ENCODE data around the gene BICC1.

The BICC1 gene, protein sequence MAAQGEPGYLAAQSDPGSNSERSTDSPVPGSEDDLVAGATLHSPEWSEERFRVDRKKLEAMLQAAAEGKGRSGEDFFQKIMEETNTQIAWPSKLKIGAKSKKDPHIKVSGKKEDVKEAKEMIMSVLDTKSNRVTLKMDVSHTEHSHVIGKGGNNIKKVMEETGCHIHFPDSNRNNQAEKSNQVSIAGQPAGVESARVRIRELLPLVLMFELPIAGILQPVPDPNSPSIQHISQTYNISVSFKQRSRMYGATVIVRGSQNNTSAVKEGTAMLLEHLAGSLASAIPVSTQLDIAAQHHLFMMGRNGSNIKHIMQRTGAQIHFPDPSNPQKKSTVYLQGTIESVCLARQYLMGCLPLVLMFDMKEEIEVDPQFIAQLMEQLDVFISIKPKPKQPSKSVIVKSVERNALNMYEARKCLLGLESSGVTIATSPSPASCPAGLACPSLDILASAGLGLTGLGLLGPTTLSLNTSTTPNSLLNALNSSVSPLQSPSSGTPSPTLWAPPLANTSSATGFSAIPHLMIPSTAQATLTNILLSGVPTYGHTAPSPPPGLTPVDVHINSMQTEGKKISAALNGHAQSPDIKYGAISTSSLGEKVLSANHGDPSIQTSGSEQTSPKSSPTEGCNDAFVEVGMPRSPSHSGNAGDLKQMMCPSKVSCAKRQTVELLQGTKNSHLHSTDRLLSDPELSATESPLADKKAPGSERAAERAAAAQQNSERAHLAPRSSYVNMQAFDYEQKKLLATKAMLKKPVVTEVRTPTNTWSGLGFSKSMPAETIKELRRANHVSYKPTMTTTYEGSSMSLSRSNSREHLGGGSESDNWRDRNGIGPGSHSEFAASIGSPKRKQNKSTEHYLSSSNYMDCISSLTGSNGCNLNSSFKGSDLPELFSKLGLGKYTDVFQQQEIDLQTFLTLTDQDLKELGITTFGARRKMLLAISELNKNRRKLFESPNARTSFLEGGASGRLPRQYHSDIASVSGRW

DNA sequence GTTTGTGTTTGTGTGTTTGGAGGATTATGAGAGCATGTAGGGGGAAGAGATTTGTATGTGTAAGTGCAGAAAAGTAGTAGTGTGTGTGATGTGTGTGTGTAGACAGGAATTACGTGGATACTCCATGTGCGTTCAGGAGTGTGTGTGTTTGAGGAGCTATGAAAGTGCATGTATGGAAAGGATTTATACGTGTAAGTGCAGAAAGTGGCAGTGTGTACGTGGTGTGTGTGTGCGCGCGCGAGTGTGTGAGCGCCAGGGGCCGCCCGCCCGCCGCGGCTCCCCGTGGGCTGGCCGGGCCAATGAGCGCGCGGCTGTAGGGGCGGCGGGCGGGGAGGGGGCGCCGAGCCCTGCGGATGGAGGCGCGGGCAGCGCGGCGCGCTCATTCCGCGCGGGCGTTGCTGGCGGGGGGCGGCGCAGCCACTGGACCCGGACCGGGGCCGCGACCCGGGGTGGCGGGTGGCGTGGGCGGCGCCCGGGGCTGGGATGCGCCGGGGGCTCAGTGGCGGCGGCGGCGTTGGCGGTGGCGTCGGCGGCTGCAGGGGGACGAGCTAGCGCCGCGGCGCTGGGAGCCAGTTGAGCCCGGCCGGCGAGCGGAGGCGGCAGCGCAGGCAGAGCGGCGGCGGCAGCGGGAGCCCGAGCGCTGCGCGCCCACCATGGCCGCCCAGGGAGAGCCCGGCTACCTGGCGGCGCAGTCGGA lies at the start of gene BICC1:
Gene BICC1 (plus strand): TSS at position 382 of the 697 bp plus-strand sequence. CDS start 272 bp downstream, at position 654.
- no peak for DNase-seq (ENCODE audit: low spot score)

- no peak for DNase-seq (ENCODE audit: low spot score)
Measured at GRCh38 chr10:58464956-58465355, 47.7 kb upstream of the BICC1 start.

DNA sequence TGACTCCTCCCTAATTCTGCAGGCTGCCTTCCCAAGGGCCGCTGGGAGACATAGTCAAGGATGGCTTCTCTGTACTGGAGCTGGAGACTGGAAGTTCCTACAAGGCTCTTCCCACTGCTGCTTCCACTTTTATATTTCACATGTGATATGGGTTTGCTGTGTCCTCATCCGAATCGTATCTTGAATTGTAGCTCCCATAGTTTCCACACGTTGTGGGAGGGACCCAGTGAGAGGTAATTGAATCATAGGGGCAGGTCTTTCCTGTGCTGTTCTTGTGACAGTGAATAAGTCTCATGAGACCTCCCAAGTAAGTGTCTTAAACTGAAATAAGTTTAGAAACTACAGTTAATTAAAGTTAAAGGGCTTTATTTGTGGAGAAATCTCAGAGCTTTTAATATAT lies 47.0 kb upstream of the BICC1 start:
- DNase-seq (ENCODE audit: low spot score), result no peak

DNA sequence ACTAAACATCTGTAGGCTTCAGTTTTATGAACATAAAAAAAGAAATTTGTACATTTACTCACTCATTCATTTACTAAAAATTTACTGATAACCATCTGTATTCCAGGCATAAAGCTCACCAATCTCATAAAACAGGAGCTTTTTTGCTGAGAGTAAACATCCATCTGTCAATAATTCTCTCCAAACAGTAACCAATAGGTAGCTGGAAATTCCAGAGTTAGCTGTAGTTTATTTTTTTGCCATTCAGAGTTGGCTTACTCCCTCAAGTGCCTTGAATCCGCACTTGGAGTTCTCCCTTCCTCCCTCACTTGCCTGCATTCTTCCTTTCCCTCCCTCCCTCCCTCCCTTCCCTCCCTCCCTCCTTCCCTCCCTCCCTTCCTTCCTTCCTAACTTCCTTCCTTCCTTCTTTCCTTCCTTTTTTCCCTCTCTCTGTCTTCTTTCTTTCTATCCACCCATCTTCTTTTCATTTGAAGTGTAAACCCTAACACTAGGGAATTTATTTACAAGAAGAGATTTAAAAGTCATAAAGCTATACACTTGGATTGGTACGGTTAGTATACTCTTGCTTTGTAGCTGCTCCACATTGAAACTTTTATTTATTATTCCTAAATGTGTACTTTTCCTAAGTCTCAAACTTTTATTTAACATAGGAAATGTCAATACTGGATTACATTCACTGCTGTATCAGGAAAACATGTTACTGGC lies 44.6 kb upstream of the BICC1 start:
- no peak for DNase-seq (ENCODE audit: low spot score)

- DNase-seq (ENCODE audit: low spot score), result no peak
Measured at GRCh38 chr10:58473976-58474375, 38.7 kb upstream of the BICC1 start.

GRCh38 chr10:58475322-58476277 lies 37.1 kb upstream of the BICC1 start:
- DNase-seq (ENCODE audit: low spot score), result no peak

GRCh38 chr10:58477122-58477521 lies 35.5 kb upstream of the BICC1 start:
- no peak for DNase-seq (ENCODE audit: low spot score)

- no peak for DNase-seq (ENCODE audit: low spot score)
Measured at GRCh38 chr10:58477902-58478301, 34.8 kb upstream of the BICC1 start.

- DNase-seq (ENCODE audit: low spot score), result no peak
Measured at GRCh38 chr10:58479045-58479444, 33.6 kb upstream of the BICC1 start.

GRCh38 chr10:58480321-58480720 lies 32.4 kb upstream of the BICC1 start:
- no peak for DNase-seq (ENCODE audit: low spot score)

DNA sequence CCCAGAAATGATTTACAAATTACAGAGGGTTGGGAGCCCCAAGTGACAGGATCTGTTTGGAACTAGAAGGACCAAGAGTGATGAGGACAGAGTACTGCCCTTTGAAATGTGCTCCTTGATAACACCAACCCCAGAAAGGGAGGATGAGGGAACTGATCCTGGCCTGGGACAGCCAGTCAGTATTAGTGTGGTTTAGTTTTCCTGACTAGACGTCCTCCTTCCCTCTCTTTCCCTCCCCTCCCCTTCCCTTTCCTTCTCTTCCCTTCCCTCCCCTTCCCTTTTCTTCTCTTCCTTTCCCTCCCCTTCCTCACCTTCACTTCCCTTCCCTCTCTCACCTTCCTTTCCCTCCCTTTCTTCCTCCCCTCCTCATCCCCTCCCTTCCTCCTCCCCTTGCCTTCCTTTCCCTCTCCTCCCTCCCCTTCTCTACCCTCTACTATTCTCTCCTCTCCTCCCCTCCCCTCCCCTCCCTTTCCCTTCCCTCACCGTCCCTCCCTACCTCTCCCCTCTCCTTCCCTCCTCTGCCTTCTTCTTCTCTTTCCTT lies 31.0 kb upstream of the BICC1 start:
- no peak for DNase-seq (ENCODE audit: low spot score)

DNA sequence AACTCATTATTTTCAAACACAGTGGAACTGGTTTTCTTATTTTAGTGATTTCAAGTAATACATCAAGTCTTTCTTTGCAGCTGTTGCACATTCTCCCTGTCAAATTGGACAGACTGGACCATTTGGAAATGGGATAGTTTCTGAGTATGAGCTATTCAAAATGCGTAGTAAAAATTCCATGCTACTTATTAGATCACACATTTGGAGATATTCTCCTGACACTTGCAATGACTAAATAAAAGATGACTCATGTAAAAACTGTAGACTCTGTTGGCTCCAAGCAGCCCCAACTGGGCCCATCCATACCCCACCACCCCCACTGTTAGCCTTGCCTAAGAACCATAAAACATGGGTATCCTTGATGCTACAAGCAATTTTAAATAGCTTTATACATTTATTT lies 25.9 kb upstream of the BICC1 start:
- DNase-seq (ENCODE audit: low spot score), result no peak

GRCh38 chr10:58488921-58489320 lies 23.8 kb upstream of the BICC1 start:
- DNase-seq (ENCODE audit: low spot score), result no peak

- no peak for DNase-seq (ENCODE audit: low spot score)
Measured at GRCh38 chr10:58502956-58503355, 9.7 kb upstream of the BICC1 start.

GRCh38 chr10:58508316-58508715 lies 4.4 kb upstream of the BICC1 start:
- DNase-seq (ENCODE audit: low spot score), result no peak

DNA sequence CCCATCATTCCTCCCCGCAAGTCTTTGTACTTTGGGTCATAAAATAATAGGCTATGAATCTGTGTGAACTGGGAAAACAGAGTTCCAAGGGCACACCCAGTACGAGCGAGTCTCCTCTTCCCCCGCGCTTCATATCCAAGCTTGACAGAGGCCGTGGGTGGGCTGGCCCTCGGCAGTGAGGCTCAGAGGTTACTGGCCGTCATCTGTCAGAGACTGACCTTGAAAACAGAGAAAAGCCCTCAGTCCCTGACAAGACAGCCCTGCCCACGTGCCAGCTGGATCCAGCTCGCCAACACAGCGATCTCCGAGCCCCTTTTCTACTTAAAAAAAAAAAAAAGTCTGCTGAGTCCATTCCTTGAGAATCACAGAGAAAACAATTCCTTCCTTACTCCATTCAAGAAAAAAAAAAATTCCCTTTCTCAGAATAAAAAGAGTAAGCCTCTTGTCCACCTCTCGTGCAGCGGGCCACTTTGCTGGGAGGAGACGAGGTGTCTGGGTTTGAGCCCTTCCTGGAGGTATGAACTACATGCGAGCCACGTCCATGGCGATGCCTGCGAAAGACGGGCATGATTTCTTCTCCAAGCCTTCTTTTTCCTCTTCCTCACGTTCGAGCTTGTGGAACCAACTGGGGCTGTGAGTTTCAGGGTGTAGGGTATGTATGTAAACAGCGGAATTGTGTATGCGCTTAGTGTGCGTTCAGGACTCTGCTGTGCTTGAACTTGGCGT lies 744 bp upstream of the BICC1 start:
- no peak for DNase-seq (ENCODE audit: low spot score)

DNA sequence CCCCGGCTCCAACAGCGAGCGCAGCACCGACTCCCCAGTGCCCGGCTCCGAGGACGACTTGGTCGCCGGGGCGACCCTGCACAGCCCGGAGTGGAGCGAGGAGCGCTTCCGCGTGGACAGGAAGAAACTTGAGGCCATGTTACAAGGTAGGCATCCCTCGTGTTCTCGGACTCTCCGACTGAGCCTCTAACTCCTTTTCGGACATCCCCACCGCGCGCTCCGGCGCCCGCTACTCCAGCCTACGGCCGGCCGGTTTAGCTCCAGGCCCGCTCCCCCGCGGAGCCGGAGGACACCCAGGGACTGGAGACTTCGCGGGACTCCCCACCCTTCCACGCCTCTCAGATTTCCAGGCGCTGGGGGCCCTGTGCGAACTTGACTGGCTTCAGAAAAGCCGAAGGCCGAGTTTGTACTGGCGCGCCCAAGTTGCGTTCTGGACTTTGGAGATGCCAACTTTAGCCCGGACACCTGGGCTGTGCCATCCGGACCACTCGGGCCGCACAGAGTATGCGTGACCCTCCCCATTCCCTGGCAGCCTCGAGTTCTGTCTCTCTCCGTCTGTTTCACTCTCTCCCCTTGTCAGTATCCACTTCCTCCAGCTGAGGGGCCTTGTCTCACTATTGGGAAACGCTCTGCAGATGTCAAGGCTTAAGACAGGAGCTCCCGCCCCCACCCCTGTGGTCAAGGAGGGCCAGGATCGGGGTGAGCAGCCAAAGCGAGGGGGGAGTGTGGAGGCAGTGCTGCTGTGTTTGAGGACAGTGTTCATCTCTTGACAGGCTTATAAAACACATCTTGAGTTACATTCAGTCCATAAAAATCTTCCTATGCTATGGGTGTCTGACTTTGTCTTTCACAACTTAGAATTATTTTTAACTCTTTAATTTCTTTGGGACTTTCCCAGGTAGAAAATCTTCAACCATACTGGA lies 777 bp downstream of the BICC1 start:
- DNase-seq (ENCODE audit: low spot score), result no peak

DNA sequence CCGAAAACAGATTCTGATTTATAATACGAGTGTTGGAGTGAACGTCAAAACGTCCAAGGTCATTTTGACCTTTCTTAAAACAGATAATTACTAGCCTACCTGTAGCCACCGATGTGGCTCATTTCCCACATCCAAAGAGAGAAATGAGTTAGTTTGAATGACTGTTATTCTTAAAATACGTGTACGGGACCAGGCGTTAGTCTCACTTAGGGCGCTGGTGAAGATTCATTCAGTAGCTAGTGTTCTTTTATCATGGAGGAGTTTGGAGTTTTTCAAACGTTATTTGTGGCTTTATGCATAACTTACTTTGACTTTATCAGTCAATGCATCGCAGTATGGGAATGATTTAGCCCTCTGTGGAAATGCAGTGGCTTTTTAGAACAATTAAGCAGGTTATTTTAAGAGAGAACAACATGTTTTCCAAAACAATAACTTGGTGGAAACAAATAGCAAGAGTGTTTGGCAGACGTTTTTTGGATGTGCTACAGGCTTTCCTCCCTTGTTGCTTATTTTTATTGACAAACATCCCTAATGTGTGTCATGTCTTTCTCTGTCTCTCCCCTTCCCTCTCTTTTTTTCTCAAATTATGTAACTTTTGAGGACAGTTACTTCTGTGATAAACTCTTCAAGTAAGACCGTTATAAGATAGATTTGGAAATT lies 1.6 kb downstream of the BICC1 start:
- DNase-seq (ENCODE audit: low spot score), result no peak

Data from kidney capillary endothelial cell (primary cell).